ENCODE data around the gene TMEM119. TPM values are rescaled to one million over a fixed set of nuclear protein-coding genes. Genes with fewer than 3 reads are reported as not detected.
"Not testable (repeated sequence)": the region's sequence is repeated elsewhere in the genome, so short reads cannot be mapped to it uniquely, and the experiment has no call there.

Gene TMEM119
- total and polyA plus RNA-seq, 2 of the 4 experiments (the other 2 are of a cell fraction): 8.1 to 9.2 TPM

GRCh38 chr12:108590463-108590862 is 7.4 kb downstream of the TMEM119 start:
- H2AK9ac ChIP-seq (replicated peaks; ENCODE audit: low read depth, low read length, poor library complexity); H2BK15ac ChIP-seq (ENCODE audit: low read depth, low read length); H3K23ac ChIP-seq (ENCODE audit: low read depth, low read length); CTCF ChIA-PET; POLR2A ChIA-PET (ENCODE audit: unreplicated experiment); H3K9ac ChIP-seq (ENCODE audit: low read depth, low read length); H2AFZ ChIP-seq (replicated peaks; ENCODE audit: low read length, poor library complexity); H3K9me3 ChIP-seq (ENCODE audit: control insufficient read depth, insufficient read depth, low read length); H3K4me3 ChIP-seq (ENCODE audit: insufficient read depth, low read depth, low read length); H3K27ac ChIP-seq (ENCODE audit: insufficient read depth, low read length); H3K4me2 ChIP-seq (ENCODE audit: low read depth, low read length); H3K4me1 ChIP-seq (ENCODE audit: control insufficient read depth, insufficient read depth, low read length); BruUV-seq (replicated peaks); H2AK5ac ChIP-seq (ENCODE audit: low read depth, low read length); H3K27me3 ChIP-seq (ENCODE audit: control insufficient read depth, insufficient read depth, low read length); H4K20me1 ChIP-seq (ENCODE audit: insufficient read depth, low read length); H2BK20ac ChIP-seq (ENCODE audit: low read depth, low read length); H3K36me3 ChIP-seq (ENCODE audit: control insufficient read depth, insufficient read depth, low read length); dilution Hi-C loops (cut with HindIII; ENCODE audit: low sequenced_read_pairs, unreplicated experiment); H3K56ac ChIP-seq (ENCODE audit: extremely low read depth, insufficient read depth, low read length); H3K14ac ChIP-seq (replicated peaks; ENCODE audit: low read depth, low read length); H3K18ac ChIP-seq (ENCODE audit: low read depth, low read length); H3K79me1 ChIP-seq (ENCODE audit: low read depth in 1 of 2, low read length in 2 of 2); H2BK5ac ChIP-seq (ENCODE audit: low read depth, low read length, poor library complexity, severe bottlenecking); H3K4ac ChIP-seq (ENCODE audit: low read depth, low read length); H3K9me1 ChIP-seq (ENCODE audit: insufficient read depth, low read length); DNase-seq; H4K91ac ChIP-seq (ENCODE audit: insufficient read depth, low read depth, low read length); H4K5ac ChIP-seq (ENCODE audit: low read depth, low read length); intact Hi-C loops (cut with micrococcal nuclease); in situ Hi-C loops (cut with MboI; ENCODE audit: low sequenced_read_pairs); ATAC-seq (ENCODE audit: low read depth); H4K8ac ChIP-seq (ENCODE audit: low read depth in 2 of 2, low read length in 2 of 2); H2BK120ac ChIP-seq (ENCODE audit: low read depth, low read length): not testable (repeated sequence)
- 92% methylated on average over 5 of the region's 9 CpGs; no CpG with 5 or more reads in 1 of the 2 experiments for WGBS, 2 experiments (ENCODE audit: extremely low coverage in 2 of 2, insufficient read length in 1 of 2)

Measured in IMR-90 (cell line).